HepG2 (cell line): Measurements from ENCODE around the gene SEC24D. TPM values are rescaled to one million over a fixed set of nuclear protein-coding genes. Genes with fewer than 3 reads are reported as not detected.
A peak's percentile ranks its signal among the peaks of the same experiment; 100 is the strongest.

Source experiments
- ATAC-seq: fragments of 200-7000 bp; cut with Tn5 transposase; 3 replicates; pipeline ENCODE4 v1.9.1; 2020; ENCODE audit warnings: mild to moderate bottlenecking, moderate library complexity
- BruUV-seq: library from RNA; stranded (reverse); fragments of 400-500 nt; replicated peaks from 2 replicates; lab custom pipeline; 2021; lab: Mats Ljungman, UMichigan
- CTCF ChIA-PET: fragments of 300-600 bp; formaldehyde crosslinking; extraction: SDS; loops from one replicate; lab custom pipeline; 2021; ENCODE audit warnings: low total read pairs, inconsistent platforms, low intra/inter-chr PET ratio; lab: Yijun Ruan, JAX
- POLR2A ChIA-PET: fragments of 350-600 bp; sonication (Branson Sonifier 250); formaldehyde crosslinking; loops from one replicate; lab custom pipeline; 2020; ENCODE audit warnings: antibody characterized with exemption, inconsistent platforms; lab: Yijun Ruan, JAX
- DNase-seq: peaks from one replicate; pipeline ENCODE4 v3.0.0-alpha.2; 2015; ENCODE audit warnings: low spot score
- FAIRE-seq: peaks from 3 replicates; lab custom pipeline; 2011; peaks lifted over from hg19 to GRCh38; lab: Jason Lieb, UNC
- H2AFZ ChIP-seq: one replicate; pipeline ENCODE4 v1.6.1; 2011; ENCODE audit warnings: low read length, inconsistent platforms
- H3K27ac ChIP-seq: fragments of 300-600 bp; 3 replicates; pipeline ENCODE4 v1.8.0; 2011; ENCODE audit warnings: mixed run types, mild to moderate bottlenecking, mixed read lengths, low read length, inconsistent platforms; ENCODE audit not compliant: insufficient read depth; ENCODE audit errors: extremely low read length
- H3K27me3 ChIP-seq, 2 experiments: fragments of 200-600 bp in 1 of 2; 2 replicates in 1 of 2; 3 replicates in 1 of 2; pipeline versions ENCODE4 v1.6.0 to v1.8.0; 2011; ENCODE audit warnings: low read length in 2 of 2, mild to moderate bottlenecking in 2 of 2, moderate library complexity in 2 of 2, inconsistent platforms in 1 of 2; ENCODE audit not compliant: insufficient read depth in 2 of 2, control insufficient read depth in 1 of 2
- H3K36me3 ChIP-seq, 2 experiments: fragments of 200-600 bp in 1 of 2; replicated peaks in 1 of 2; 2 replicates in 1 of 2; 3 replicates in 1 of 2; pipeline versions ENCODE4 v1.5.1 to v1.8.0; 2011; ENCODE audit warnings: low read length in 2 of 2, inconsistent platforms in 1 of 2; ENCODE audit not compliant: insufficient read depth in 2 of 2, control insufficient read depth in 1 of 2
- H3K4me1 ChIP-seq: 2 replicates; pipeline ENCODE4 v1.5.1; 2012; ENCODE audit warnings: low read length, inconsistent platforms; ENCODE audit not compliant: insufficient read depth
- H3K4me2 ChIP-seq: 2 replicates; pipeline ENCODE4 v1.6.0; 2011; ENCODE audit warnings: low read depth, low read length, inconsistent platforms
- H3K4me3 ChIP-seq, 3 experiments: fragments of 200-600 bp in 1 of 3; sonication (generic), shearing (Covaris generic) in 1 of 3; replicated peaks in 1 of 3; 2 replicates each; pipeline ENCODE4 v1.5.1; 2011 to 2016; ENCODE audit warnings: low read length in 3 of 3, inconsistent platforms in 2 of 3, low read depth in 2 of 3, mild to moderate bottlenecking in 2 of 3, control low read depth in 1 of 3, mixed read lengths in 1 of 3; ENCODE audit not compliant: insufficient read depth in 1 of 3
- H3K79me2 ChIP-seq: one replicate; pipeline ENCODE4 v1.6.1; 2011; ENCODE audit warnings: low read length, inconsistent platforms; ENCODE audit not compliant: insufficient read depth
- H3K9ac ChIP-seq: 2 replicates; pipeline ENCODE4 v1.6.0; 2011; ENCODE audit warnings: mild to moderate bottlenecking, low read depth, low read length, inconsistent platforms; ENCODE audit not compliant: insufficient read depth
- H3K9me3 ChIP-seq: 2 replicates; pipeline ENCODE4 v1.5.1; 2012; ENCODE audit warnings: mild to moderate bottlenecking, low read length
- H4K20me1 ChIP-seq: 2 replicates; pipeline ENCODE4 v1.6.0; 2011; ENCODE audit warnings: inconsistent platforms, mild to moderate bottlenecking, low read length, moderate library complexity; ENCODE audit not compliant: insufficient read depth
- HCFC1 ChIP-seq: fragments of 150-350 bp; IDR thresholded peaks from 2 replicates; pipeline ENCODE4 v1.6.1; 2014; ENCODE audit warnings: low read depth, low read length
- RBM22 ChIP-seq: fragments of 200-400 bp; formaldehyde crosslinking; optimal IDR thresholded peaks from 2 replicates; pipeline ENCODE3; 2017; ENCODE audit warnings: mild to moderate bottlenecking, low read length, moderate library complexity
- U2AF1 ChIP-seq: fragments of 200-400 bp; formaldehyde crosslinking; optimal IDR thresholded peaks from 2 replicates; pipeline ENCODE3; 2017; ENCODE audit warnings: mild to moderate bottlenecking, low read depth, low read length
- ZNF770 ChIP-seq: sonication (generic); formaldehyde crosslinking; IDR thresholded peaks from 2 replicates; pipeline ENCODE4 v1.5.0; 2020; ENCODE audit warnings: mild to moderate bottlenecking, missing genetic modification reagents
- WGBS: methylation state at CpG from one replicate; pipeline ENCODE4 v1.1.6; 2017; ENCODE audit warnings: low lambda C conversion rate; 5-methylcytosine and 5-hydroxymethylcytosine counted together
- in situ Hi-C: cut with HindIII; loops from 2 replicates; pipeline ENCODE4 v1.10.0; 2017; ENCODE audit warnings: low pct_unique_long_range_greater_than_20kb; ENCODE audit not compliant: extremely low pct_ligation_motif_present
- intact Hi-C: fragments of 100-400 bp; cut with micrococcal nuclease; formaldehyde crosslinking; loops from one replicate; pipeline ENCODE4 v1.10.0; 2022; ENCODE audit not compliant: unreplicated experiment
- polyA plus RNA-seq, 8 experiments: library from polyadenylated mRNA; depleted of rRNA in 3 of 8; stranded (reverse) in 7 of 8; unstranded in 1 of 8; fragments of >200 nt; fragmentation: Illumina TruSeq in 4 of 8; extraction: Trizol in 4 of 8; gene quantifications; 2 replicates each; pipeline versions ENCODE4 v1.2.1 to v1.2.3, GENCODE V29; 2011 to 2016; ENCODE audit warnings: low read depth in 4 of 8, missing spikeins in 1 of 8, mixed read lengths in 1 of 8; ENCODE audit not compliant: insufficient read depth in 1 of 8
- total RNA-seq, 5 experiments: library from RNA; depleted of rRNA; stranded (reverse); fragments of >200 nt; fragmentation: Illumina TruSeq; extraction: Trizol; gene quantifications; 2 replicates each; pipeline ENCODE4 v1.2.3, GENCODE V29; 2016; ENCODE audit warnings: low read depth in 1 of 5
- TF ChIP-seq, protein P1 (sequence below): sonication (generic); formaldehyde crosslinking; IDR thresholded peaks from 2 replicates; pipeline ENCODE4 v1.4.0; 2020; ENCODE audit warnings: missing genetic modification reagents, low read depth, mild to moderate bottlenecking, borderline replicate concordance

SEC24D gene
- total and polyA plus RNA-seq, 2 of the 13 experiments (the other 11 are each of a cell fraction or from before 2014, with no cell fraction given): 30.0 to 51.1 TPM

GRCh38 chr4:118718511-118719170 is 117.3 kb downstream of the SEC24D start:
- POLR2A ChIA-PET: no interaction called here
- Histone ChIP-seq H3K4me3 (no peak overlapping the region), H2AFZ (no peak overlapping the region), H3K79me2 (no peaks in the 10 kb centered on the region)
- WGBS: 96% methylated on average over 4 of the region's 4 CpGs
- in situ Hi-C loops: no loop called here
- TF ChIP-seq HCFC1 (no peak), U2AF1 (no peak), ZNF770 (peak; percentile 56; the same call in 1 of the 2 replicates)
- TF ChIP-seq, all 625 proteins: peak for 1
- intact Hi-C loops: no loop called here
- DNase-seq (no peak), FAIRE-seq (no peak), ATAC-seq (no peak)
- Histone ChIP-seq H3K9ac (no peak overlapping the region), H3K9me3 (no peaks in the 10 kb centered on the region), H3K27ac (no peak overlapping the region), H3K4me2 (no peak overlapping the region), H3K36me3 (peaks cover 2 to 9% of the 10 kb centered on the region in 2 experiments; a peak in 4 of 5 replicates), H3K27me3 (no peaks in the 10 kb centered on the region), H4K20me1 (no peaks in the 10 kb centered on the region), H3K4me1 (no peaks in the 10 kb centered on the region)
- CTCF ChIA-PET: no interaction called here
- no TSS peak for BruUV-seq

DNA sequence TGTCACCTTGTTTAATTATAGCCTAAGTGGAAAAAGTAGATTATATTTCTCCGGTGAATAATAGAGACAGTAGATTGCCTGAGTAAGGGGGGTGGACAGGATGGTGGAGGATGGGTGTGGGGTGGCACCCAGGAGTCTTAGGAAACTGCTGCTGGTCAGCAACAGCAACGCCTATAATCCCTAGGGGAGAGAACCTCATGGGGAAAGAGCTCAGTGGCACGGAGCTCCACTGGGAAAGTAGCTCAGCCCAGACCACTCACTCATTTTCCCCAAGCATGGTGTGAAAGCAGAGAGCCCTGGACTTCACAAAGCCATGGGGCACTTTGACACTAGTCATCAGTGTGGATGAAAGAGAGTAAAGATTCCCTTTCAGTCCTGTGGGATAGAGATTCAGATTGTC is 119.6 kb downstream of the SEC24D start:
- intact Hi-C loops (no loop called here), in situ Hi-C loops (no loop called here)
- DNase-seq (no peak), FAIRE-seq (no peak), ATAC-seq (peak; percentile 26)
- H2AFZ ChIP-seq: no peak overlapping the region
- H3K36me3 ChIP-seq: 0 out of 5 replicates have a peak, but pooled peaks cover 0 to 3% of the 10 kb centered on the region in 2 experiments
- H3K27ac ChIP-seq: no peak overlapping the region
- TF ChIP-seq RBM22: peak; percentile 63
- TF ChIP-seq, protein P1, sequence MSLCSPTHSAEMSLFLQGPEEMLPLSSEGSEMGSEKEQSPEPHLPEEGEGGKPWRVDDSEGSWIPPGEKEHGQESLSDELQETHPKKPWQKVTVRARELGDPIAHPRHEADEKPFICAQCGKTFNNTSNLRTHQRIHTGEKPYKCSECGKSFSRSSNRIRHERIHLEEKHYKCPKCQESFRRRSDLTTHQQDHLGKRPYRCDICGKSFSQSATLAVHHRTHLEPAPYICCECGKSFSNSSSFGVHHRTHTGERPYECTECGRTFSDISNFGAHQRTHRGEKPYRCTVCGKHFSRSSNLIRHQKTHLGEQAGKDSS: no peak
- H3K4me3 ChIP-seq: no peak overlapping the region
- WGBS: 98% methylated on average over 3 of the region's 3 CpGs
- no peaks in the 10 kb centered on the region for H3K4me1 ChIP-seq
- H3K79me2 ChIP-seq: no peaks in the 10 kb centered on the region
- ChIA-PET POLR2A (no interaction called here), CTCF (no interaction called here)
- no TSS peak for BruUV-seq
- no peaks in the 10 kb centered on the region for H3K27me3 ChIP-seq
- no peak overlapping the region for H3K9ac ChIP-seq
- no peak overlapping the region for H3K4me2 ChIP-seq
- H4K20me1 ChIP-seq: no peaks in the 10 kb centered on the region
- H3K9me3 ChIP-seq: no peaks in the 10 kb centered on the region
